Activated T-cell treated with anti-CD3 and anti-CD28 coated beads, Interleukin-2, amount 50 U/mL, for 72 hours (primary cell): ENCODE measurements around the gene TLR4. TPM values are rescaled to one million over a fixed set of nuclear protein-coding genes. Genes with fewer than 3 reads are reported as not detected.

Experiments
- ATAC-seq, 2 donors: fragments of 150-1000 bp; cut with Tn5 transposase; replicated peaks in 1 of 2; 2 replicates each; pipeline ENCODE4 v1.10.0; 2021; ENCODE audit warnings: moderate library complexity in 2 of 2, mild to moderate bottlenecking in 1 of 2
- DNase-seq, 2 donors: peaks; one replicate each; pipeline ENCODE4 v3.0.0; 2021 to 2022; ENCODE audit warnings: mixed read lengths in 1 of 2
- H3K27ac Mint-ChIP-seq: one replicate; pipeline ENCODE4 v1.8.0; 2022; ENCODE audit warnings: mild to moderate bottlenecking, moderate library complexity, mixed read lengths
- H3K27me3 Mint-ChIP-seq: one replicate; pipeline ENCODE4 v1.8.0; 2022; ENCODE audit warnings: low read depth, mixed read lengths
- H3K36me3 Mint-ChIP-seq, 2 donors: one replicate each; pipeline ENCODE4 v1.8.0; 2022; ENCODE audit warnings: mixed read lengths in 2 of 2, mild to moderate bottlenecking in 1 of 2; ENCODE audit not compliant: insufficient read depth in 2 of 2
- H3K4me1 Mint-ChIP-seq: one replicate; pipeline ENCODE4 v1.8.0; 2022; ENCODE audit warnings: low read depth, mixed read lengths
- H3K4me3 Mint-ChIP-seq, 2 donors: one replicate each; pipeline ENCODE4 v1.8.0; 2022; ENCODE audit warnings: mild to moderate bottlenecking in 2 of 2, mixed read lengths in 2 of 2, moderate library complexity in 2 of 2
- H3K9me3 Mint-ChIP-seq, 2 donors: one replicate each; pipeline ENCODE4 v1.8.0; 2022; ENCODE audit warnings: mixed read lengths in 2 of 2
- total RNA-seq, 2 donors: library from RNA; stranded (reverse); gene quantifications; one replicate each; pipeline ENCODE4 v1.2.3, GENCODE V29; 2022

Gene TLR4
- total RNA-seq, 2 donors from 2014 or later = 0.05 TPM; not detected in 1

DNA sequence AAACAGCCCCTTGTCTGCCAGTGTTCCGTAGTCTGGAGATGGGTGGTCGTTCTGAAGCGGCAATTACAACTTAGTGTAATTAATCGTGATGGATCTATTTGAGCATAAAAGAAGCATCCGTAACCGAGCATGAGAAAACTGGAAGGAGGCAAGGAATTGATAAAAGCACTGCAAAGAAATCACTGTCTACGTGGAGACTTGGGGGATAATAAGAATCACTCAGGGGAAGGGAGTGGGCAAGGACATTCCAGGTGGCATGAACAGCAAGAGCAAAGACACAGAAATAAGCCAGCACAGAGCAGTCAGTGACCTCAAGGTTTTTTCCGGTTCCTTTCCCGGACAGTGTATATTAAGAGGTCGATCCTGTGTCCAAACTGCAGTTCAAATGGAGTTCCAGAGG, 35.0 kb downstream of the TLR4 start:
- H3K4me1 Mint-ChIP-seq = no peaks in the 10 kb centered on the region
- no peaks in the 10 kb centered on the region for H3K9me3 Mint-ChIP-seq
- no peak for DNase-seq
- peaks cover 14% of the 10 kb centered on the region for H3K27me3 Mint-ChIP-seq
- H3K27ac Mint-ChIP-seq = no peak overlapping the region
- no peak overlapping the region for H3K4me3 Mint-ChIP-seq
- ATAC-seq = no peak
- no peaks in the 10 kb centered on the region for H3K36me3 Mint-ChIP-seq

DNA sequence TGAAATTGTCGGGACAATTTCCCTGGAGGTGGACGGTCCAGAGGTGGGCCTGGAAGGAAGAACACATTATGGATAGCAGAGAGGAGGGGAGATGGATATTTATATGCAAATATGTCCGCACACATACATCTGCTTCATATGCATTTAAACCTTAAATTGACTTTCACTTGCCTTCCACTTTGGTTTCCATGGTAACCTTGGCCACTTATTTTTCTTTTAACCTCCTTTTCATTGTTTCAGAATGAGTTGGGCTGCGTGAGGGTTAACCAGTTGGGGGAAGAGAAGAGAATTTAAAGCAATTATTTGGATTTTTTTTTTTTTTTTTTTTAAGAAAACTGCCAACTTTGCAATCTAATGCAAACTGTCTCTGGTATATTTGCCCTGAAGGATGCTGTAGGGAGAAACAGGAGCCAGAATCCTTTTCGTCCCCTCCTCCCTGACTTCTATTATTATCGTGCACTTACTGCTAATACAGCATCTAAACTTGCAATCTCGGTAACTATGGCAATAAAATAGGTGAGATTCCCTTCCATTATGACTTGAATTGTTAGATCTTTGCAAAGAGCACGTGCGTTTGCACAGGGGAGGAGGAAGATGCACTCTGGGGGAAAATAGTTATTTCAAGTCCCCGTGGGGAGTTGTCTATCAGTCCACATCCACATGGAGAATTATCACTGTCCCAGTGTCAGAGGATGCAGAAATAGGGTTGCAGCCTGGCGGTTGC, 35.6 kb downstream of the TLR4 start:
- H3K36me3 Mint-ChIP-seq = no peaks in the 10 kb centered on the region
- no peak overlapping the region for H3K27ac Mint-ChIP-seq
- ATAC-seq (no peak), DNase-seq (no peak)
- no peaks in the 10 kb centered on the region for H3K9me3 Mint-ChIP-seq
- H3K4me3 Mint-ChIP-seq = no peak overlapping the region
- H3K4me1 Mint-ChIP-seq = no peaks in the 10 kb centered on the region
- peaks cover 18% of the 10 kb centered on the region for H3K27me3 Mint-ChIP-seq

GRCh38 chr9:117742131-117742530, 37.9 kb downstream of the TLR4 start:
- Mint-ChIP-seq H3K27ac (no peak overlapping the region), H3K4me3 (no peak overlapping the region), H3K4me1 (no peaks in the 10 kb centered on the region), H3K36me3 (no peaks in the 10 kb centered on the region), H3K27me3 (peaks cover 28% of the 10 kb centered on the region), H3K9me3 (no peaks in the 10 kb centered on the region)
- DNase-seq (no peak), ATAC-seq (no peak)

DNA sequence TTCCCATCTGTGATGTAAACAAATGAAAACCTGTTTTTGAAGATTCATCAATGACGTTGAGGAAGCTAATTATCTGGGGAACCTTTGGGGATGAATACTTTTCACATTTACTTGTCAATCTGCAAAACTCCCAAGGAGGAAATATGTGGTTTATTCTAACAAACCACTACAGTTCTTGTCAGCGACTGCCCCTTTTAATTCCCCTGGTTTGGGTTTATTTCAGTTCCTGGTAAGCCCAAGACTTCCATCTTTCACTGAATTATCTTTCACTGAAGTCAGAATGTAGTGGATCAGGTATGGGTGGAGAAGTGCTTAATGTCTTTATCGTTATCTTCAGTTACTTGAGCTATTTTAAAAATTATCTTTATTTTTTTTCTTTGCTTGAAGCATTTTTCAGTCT, 40.2 kb downstream of the TLR4 start:
- H3K27ac Mint-ChIP-seq = no peak overlapping the region
- no peak overlapping the region for H3K4me3 Mint-ChIP-seq
- no peaks in the 10 kb centered on the region for H3K9me3 Mint-ChIP-seq
- DNase-seq (no peak), ATAC-seq (no peak)
- peaks cover 40% of the 10 kb centered on the region for H3K27me3 Mint-ChIP-seq
- H3K36me3 Mint-ChIP-seq = no peaks in the 10 kb centered on the region
- H3K4me1 Mint-ChIP-seq = no peaks in the 10 kb centered on the region

DNA sequence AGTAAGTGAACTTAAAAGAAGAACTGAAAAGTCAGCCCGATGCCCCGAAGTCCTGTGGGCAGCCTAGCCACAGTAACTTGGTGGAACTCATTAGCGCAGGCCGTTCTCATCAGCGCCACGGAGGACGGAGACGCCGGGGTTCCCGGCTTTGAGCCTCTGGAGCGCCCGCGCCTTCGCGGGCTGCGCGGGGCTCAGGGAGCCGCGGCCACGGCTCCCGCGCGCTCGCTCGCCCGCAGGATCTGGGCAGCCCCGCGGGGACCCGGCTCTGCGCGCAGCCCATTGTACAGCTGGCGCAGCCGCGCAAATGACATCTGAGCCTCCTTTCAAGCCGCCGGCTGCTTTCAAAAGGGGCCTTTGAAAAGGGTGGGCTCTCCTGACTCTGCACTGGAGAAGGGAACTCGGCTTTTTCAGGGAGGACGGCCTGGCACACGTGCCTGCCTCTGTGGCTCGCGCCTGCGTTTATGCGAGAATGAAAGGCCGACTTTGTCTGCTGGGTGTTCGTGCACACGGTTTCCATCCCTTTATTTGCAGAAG, 40.7 kb downstream of the TLR4 start:
- no peak overlapping the region for H3K27ac Mint-ChIP-seq
- peak overlapping the region in 1 of 2 donors; percentile 50 for H3K4me3 Mint-ChIP-seq
- no peaks in the 10 kb centered on the region for H3K36me3 Mint-ChIP-seq
- no peaks in the 10 kb centered on the region for H3K9me3 Mint-ChIP-seq
- no peaks in the 10 kb centered on the region for H3K4me1 Mint-ChIP-seq
- DNase-seq (no peak), ATAC-seq (no peak)
- peaks cover 40% of the 10 kb centered on the region for H3K27me3 Mint-ChIP-seq

GRCh38 chr9:117745598-117745997, 41.4 kb downstream of the TLR4 start:
- Mint-ChIP-seq H3K36me3 (no peaks in the 10 kb centered on the region), H3K27ac (no peak overlapping the region), H3K4me3 (no peak overlapping the region), H3K9me3 (no peaks in the 10 kb centered on the region), H3K4me1 (no peaks in the 10 kb centered on the region), H3K27me3 (peaks cover 45% of the 10 kb centered on the region)
- no peak for DNase-seq
- ATAC-seq = no peak

DNA sequence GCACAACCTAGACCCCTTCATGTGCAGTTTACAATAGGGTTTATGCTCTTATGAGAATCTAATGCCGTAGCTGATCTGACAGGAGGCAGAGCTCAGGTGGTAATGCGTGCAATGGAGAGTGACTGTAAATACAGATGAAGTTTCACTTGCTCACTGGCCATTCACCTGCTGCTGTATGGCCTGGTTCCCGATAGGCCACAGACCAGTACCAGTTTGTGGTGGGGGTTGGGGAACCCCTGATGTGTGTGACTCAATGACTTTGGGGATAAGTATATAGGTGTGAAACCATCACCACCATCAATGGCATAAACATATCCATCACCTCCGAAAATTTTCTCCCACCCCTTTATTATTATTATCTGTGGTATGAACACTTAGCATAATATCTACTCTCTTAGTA, 42.1 kb downstream of the TLR4 start:
- Mint-ChIP-seq H3K4me3 (no peak overlapping the region), H3K9me3 (no peaks in the 10 kb centered on the region), H3K36me3 (no peaks in the 10 kb centered on the region), H3K27me3 (peaks cover 46% of the 10 kb centered on the region), H3K27ac (no peak overlapping the region), H3K4me1 (no peaks in the 10 kb centered on the region)
- ATAC-seq (no peak), DNase-seq (no peak)

DNA sequence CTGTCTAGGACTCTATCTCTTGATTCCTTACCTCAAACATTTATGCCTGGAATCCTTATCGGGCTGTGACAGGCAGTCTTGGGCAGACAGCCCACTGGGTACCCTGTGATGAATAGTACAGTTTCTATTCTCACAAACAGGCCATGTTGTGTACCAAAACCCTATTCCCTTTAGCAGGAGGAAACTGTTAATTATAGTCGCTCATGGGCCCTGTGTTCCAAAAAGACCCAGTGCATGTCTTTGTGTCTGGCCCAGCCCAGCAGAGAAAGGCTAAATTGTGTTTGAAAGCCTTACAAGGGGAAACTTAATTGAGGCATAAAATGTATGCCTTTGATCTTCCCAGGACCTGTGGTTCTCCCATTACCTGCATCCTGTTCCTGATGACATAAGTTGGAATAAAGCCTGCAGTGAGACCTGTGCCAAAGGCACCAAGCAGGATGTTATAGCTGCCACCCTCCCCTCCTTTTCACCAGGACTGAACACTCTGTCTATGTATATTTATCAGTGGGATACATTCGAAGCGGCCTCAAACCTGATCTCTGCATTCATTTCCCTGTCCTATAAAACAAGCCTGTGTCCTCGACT, 43.3 kb downstream of the TLR4 start:
- ATAC-seq (no peak), DNase-seq (no peak)
- H3K36me3 Mint-ChIP-seq = no peaks in the 10 kb centered on the region
- H3K4me3 Mint-ChIP-seq = no peak overlapping the region
- H3K9me3 Mint-ChIP-seq = no peaks in the 10 kb centered on the region
- no peaks in the 10 kb centered on the region for H3K4me1 Mint-ChIP-seq
- no peak overlapping the region for H3K27ac Mint-ChIP-seq
- H3K27me3 Mint-ChIP-seq = peaks cover 50% of the 10 kb centered on the region

- DNase-seq = no peak
- no peak for ATAC-seq
- no peak overlapping the region for H3K4me3 Mint-ChIP-seq
- H3K4me1 Mint-ChIP-seq = no peaks in the 10 kb centered on the region
- H3K27me3 Mint-ChIP-seq = peaks cover 49% of the 10 kb centered on the region
- H3K9me3 Mint-ChIP-seq = peaks cover 0 to 2% of the 10 kb centered on the region in 2 donors
- no peak overlapping the region for H3K27ac Mint-ChIP-seq
- H3K36me3 Mint-ChIP-seq = no peaks in the 10 kb centered on the region
These were observed 46.2 kb downstream of the TLR4 start for GRCh38 chr9:117750401-117750800.

DNA sequence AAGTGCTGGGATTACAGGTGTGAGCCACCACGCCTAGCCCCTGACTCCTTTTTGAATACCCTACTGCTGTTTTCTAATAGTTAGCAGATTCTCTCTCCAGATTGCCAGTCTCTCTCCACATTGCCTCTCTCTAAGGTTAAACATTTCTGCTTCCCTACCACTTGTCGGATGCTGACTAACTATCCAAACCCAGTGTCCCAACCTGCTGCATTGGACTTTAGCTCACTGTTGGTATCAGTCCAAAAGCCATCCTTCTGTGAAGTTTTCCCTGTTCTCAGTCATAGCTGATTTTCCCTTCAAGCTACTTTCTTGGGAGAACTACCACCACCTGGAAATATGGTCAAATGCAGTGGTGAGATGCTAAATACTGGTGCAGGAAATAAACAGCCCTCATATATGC, 48.7 kb downstream of the TLR4 start:
- ATAC-seq (no peak), DNase-seq (no peak)
- H3K9me3 Mint-ChIP-seq = peaks cover 0 to 2% of the 10 kb centered on the region in 2 donors
- no peak overlapping the region for H3K27ac Mint-ChIP-seq
- H3K4me1 Mint-ChIP-seq = no peaks in the 10 kb centered on the region
- peaks cover 42% of the 10 kb centered on the region for H3K27me3 Mint-ChIP-seq
- H3K36me3 Mint-ChIP-seq = no peaks in the 10 kb centered on the region
- H3K4me3 Mint-ChIP-seq = no peak overlapping the region

DNA sequence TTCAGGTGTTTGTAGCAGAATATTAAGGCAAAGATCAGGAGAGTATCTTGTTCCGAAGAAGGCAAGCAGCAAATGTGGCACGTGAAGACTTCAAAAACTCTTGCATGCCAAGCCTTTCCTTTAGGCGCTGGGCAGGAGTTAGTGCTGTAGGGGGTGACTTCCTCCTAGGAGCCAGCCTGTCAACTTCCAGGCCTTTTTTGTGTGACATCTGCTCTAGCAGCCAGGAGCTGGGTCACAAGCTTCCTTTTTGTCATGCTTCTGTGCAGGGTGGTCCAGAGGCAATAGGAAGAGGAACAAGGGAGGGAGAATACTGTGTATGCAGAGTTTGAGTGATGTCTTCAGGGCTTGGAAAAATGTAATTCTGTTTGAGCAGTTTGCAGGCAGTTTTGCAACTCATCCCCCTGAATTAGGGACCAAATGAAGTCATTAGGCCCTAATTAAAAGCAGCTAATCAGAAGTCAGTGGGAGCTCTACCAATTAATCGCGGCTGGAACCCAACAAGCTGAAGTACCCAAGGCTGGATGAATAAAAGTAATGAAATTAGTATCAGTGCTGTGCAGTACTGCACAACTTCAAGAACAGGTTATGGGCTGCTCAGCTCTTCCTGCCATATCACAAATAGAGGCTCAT, 53.5 kb downstream of the TLR4 start:
- Mint-ChIP-seq H3K4me3 (no peak overlapping the region), H3K9me3 (peaks cover 0 to 5% of the 10 kb centered on the region in 2 donors), H3K36me3 (no peaks in the 10 kb centered on the region), H3K27ac (no peak overlapping the region), H3K27me3 (peaks cover 26% of the 10 kb centered on the region), H3K4me1 (no peaks in the 10 kb centered on the region)
- ATAC-seq (no peak), DNase-seq (no peak)

- Mint-ChIP-seq H3K27me3 (peaks cover 12% of the 10 kb centered on the region), H3K4me3 (no peak overlapping the region), H3K27ac (no peak overlapping the region), H3K9me3 (peaks cover 0 to 4% of the 10 kb centered on the region in 2 donors), H3K4me1 (no peaks in the 10 kb centered on the region), H3K36me3 (no peaks in the 10 kb centered on the region)
- ATAC-seq (peak; percentile 45 to 67), DNase-seq (peak in 1 of 2 donors; percentile 21)
These were observed 59.1 kb downstream of the TLR4 start for GRCh38 chr9:117763314-117763713.

DNA sequence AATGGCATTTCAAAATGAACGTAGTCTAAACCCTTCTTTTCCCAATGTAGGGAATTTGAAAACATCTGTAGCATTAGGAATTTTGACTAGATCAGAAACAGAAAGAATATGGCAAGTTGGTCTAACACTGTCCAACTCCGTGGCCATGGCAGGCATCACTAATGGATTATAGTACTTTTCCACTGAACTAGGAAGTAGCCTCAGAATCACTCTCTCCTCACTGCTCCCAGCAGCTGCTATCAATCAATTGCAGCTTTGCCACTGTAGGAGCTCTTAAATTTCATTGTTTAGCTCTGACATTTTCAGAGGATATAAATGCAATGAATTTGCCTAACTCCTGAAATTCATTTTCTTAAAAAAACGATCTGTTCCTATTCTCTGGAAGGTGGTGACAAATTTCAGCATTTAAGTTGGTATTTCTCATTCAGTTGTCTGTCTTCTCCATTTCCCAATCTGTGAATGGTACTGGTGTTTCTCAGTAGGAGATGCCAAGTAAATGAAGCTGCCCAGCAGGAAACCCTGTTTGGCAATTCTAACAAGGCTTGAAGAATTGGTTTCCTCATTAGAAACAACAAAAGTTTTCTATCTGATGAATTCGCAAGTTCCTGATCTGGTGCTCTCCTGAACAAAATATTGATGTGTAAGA, 64.7 kb downstream of the TLR4 start:
- DNase-seq (no peak), ATAC-seq (no peak)
- Mint-ChIP-seq H3K4me1 (no peaks in the 10 kb centered on the region), H3K36me3 (peaks cover 0 to 2% of the 10 kb centered on the region in 2 donors), H3K27me3 (peaks cover 29% of the 10 kb centered on the region), H3K4me3 (no peak overlapping the region), H3K9me3 (peaks cover 0 to 1% of the 10 kb centered on the region in 2 donors), H3K27ac (no peak overlapping the region)
